Calu3 (cell line): ENCODE results near the gene C1QTNF5. TPM values are rescaled to one million over a fixed set of nuclear protein-coding genes. Genes with fewer than 3 reads are reported as not detected.

Source experiments
- BruUV-seq: library from RNA; stranded (reverse); fragments of 400-500 nt; replicated peaks from 2 replicates; lab custom pipeline; 2021; lab: Mats Ljungman, UMichigan
- CTCF ChIA-PET: fragments of 300-600 bp; sonication (Branson Sonifier 250); formaldehyde crosslinking; loops from one replicate; lab custom pipeline; 2022; ENCODE audit warnings: antibody characterized with exemption; lab: Charles Lee
- DNase-seq: peaks from one replicate; pipeline ENCODE4 v3.0.0; 2022
- H3K27ac Mint-ChIP-seq: one replicate; pipeline ENCODE4 v1.8.0; 2022; ENCODE audit warnings: mixed read lengths; ENCODE audit not compliant: unreplicated experiment
- H3K27me3 Mint-ChIP-seq: one replicate; pipeline ENCODE4 v1.8.0; 2022; ENCODE audit warnings: mixed read lengths; ENCODE audit not compliant: unreplicated experiment
- H3K36me3 Mint-ChIP-seq: one replicate; pipeline ENCODE4 v1.8.0; 2022; ENCODE audit warnings: mild to moderate bottlenecking, moderate library complexity, mixed read lengths; ENCODE audit not compliant: insufficient read depth, unreplicated experiment
- H3K4me1 Mint-ChIP-seq: one replicate; pipeline ENCODE4 v1.8.0; 2022; ENCODE audit warnings: mild to moderate bottlenecking, low read depth, mixed read lengths; ENCODE audit not compliant: unreplicated experiment
- H3K4me3 Mint-ChIP-seq: one replicate; pipeline ENCODE4 v1.8.0; 2022; ENCODE audit warnings: mild to moderate bottlenecking, low read depth, moderate library complexity, mixed read lengths; ENCODE audit not compliant: unreplicated experiment
- H3K9me3 Mint-ChIP-seq: one replicate; pipeline ENCODE4 v1.8.0; 2022; ENCODE audit warnings: low read depth, mixed read lengths; ENCODE audit not compliant: unreplicated experiment
- intact Hi-C: fragments of 100-400 bp; cut with micrococcal nuclease; formaldehyde crosslinking; loops from one replicate; pipeline ENCODE4 v1.10.0; 2022; ENCODE audit not compliant: unreplicated experiment
- total RNA-seq: library from RNA; stranded (reverse); gene quantifications from 2 replicates; pipeline ENCODE4 v1.2.3, GENCODE V29; 2022
- TF ChIP-seq, protein P1 (sequence below): fragments of 200-600 bp; IDR thresholded peaks from one replicate; pipeline ENCODE4 v1.8.0; 2022; ENCODE audit warnings: antibody characterized with exemption; ENCODE audit not compliant: unreplicated experiment

The C1QTNF5 gene
- total RNA-seq, 1 experiment from 2014 or later: not detected

DNA sequence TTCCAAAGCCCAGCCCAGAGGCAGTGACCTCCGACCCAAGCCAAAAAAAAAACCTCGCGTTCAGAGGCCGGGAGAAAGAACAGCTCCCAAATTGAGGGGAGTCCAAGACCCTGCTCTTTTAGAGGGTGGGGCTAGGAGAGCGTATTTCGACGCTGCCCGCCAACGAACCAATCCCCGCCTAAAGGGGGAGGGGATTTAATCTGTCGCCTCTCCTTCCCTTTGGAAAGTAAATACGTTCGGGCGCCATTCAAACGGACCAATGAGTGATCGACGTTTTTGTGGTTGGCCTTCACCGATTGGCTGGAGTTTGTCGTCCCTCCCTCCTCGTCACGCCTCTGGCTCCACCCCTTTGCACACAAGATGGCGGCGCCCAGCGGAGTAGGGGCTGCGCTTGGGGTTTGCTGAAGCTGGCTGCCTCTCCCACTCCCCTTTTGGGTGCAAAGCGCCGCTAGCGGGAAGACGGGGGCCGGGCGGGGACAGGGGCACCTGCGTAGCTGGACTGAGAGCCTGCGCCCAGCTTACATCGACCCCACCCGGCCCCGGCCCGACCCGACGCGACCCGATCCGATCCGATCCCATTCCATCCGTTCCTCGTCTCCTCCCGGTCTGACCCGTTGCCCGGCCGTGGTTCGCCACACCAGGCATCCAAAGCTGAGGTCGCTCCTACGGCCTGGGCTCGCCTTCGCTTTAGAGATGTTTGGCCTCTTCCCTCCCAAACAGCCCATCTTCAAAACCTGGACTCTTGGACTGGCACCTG, 6.3 kb downstream of the C1QTNF5 start, which contains the start of gene RNF26:
RNF26 (plus strand) TSS at position 354 of the 757 bp plus-strand sequence. CDS start 596 bp downstream, outside the sequence.
- Mint-ChIP-seq H3K4me3 (peak within 1 kb of the TSS; percentile 77), H3K36me3 (peaks cover 42% of the 10 kb centered on the region), H3K27ac (peak within 1 kb of the TSS; percentile 83), H3K9me3 (no peaks in the 10 kb centered on the region), H3K4me1 (no peaks in the 10 kb centered on the region), H3K27me3 (peaks cover 21% of the 10 kb centered on the region)
- BruUV-seq: no TSS peak
- CTCF ChIA-PET: interaction anchor here (0.6 kb wide), 1 partner anchor 193 kb away, joined by 3 read pairs; no protein-coding TSS in a partner anchor
- intact Hi-C loops: no loop called here
- peak; percentile 86 for DNase-seq
- TF ChIP-seq, protein P1, sequence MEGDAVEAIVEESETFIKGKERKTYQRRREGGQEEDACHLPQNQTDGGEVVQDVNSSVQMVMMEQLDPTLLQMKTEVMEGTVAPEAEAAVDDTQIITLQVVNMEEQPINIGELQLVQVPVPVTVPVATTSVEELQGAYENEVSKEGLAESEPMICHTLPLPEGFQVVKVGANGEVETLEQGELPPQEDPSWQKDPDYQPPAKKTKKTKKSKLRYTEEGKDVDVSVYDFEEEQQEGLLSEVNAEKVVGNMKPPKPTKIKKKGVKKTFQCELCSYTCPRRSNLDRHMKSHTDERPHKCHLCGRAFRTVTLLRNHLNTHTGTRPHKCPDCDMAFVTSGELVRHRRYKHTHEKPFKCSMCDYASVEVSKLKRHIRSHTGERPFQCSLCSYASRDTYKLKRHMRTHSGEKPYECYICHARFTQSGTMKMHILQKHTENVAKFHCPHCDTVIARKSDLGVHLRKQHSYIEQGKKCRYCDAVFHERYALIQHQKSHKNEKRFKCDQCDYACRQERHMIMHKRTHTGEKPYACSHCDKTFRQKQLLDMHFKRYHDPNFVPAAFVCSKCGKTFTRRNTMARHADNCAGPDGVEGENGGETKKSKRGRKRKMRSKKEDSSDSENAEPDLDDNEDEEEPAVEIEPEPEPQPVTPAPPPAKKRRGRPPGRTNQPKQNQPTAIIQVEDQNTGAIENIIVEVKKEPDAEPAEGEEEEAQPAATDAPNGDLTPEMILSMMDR: no peak

DNA sequence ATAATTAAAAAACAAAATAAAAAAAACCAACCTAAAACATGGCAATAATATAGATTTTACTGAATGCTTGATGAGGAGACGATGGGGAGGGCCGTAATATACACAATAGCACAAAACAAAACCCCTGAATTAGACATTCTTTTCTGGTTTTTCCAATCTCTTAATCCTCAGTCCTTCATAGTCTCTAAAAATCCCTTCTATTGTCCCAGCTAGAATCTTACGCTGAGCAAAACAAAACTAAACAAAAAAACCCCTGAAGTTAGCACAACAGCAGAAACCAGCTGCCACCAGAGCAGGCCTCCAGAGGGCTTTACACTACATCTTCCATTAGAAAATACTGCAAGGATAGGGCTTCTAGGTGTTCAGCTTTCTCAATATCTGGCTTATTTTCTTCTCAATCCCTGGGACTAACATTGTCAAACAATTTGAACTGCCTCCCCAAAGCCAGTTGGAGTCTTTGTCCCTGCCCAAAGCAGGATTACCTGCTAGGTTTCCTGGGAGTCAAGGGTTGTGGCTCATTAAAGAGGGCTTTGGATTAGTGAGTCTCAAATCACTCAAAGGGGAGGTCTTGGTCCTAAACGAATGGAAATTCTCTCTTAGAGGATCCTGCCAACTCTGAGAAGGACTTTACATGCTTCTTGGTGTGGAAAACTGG, 8.4 kb downstream of the C1QTNF5 start:
- H3K36me3 Mint-ChIP-seq: peaks cover 36% of the 10 kb centered on the region
- no peak overlapping the region for H3K4me3 Mint-ChIP-seq
- peaks cover 24% of the 10 kb centered on the region for H3K27me3 Mint-ChIP-seq
- peak overlapping the region; percentile 4 for H3K27ac Mint-ChIP-seq
- H3K4me1 Mint-ChIP-seq: no peaks in the 10 kb centered on the region
- H3K9me3 Mint-ChIP-seq: no peaks in the 10 kb centered on the region
- no peak for DNase-seq
- intact Hi-C loops: no loop called here
- CTCF ChIA-PET: interaction anchor here (0.6 kb wide), 1 partner anchor 247 kb away, joined by 5 read pairs; no protein-coding TSS in a partner anchor
- TF ChIP-seq, protein P1: no peak
- no TSS peak for BruUV-seq

DNA sequence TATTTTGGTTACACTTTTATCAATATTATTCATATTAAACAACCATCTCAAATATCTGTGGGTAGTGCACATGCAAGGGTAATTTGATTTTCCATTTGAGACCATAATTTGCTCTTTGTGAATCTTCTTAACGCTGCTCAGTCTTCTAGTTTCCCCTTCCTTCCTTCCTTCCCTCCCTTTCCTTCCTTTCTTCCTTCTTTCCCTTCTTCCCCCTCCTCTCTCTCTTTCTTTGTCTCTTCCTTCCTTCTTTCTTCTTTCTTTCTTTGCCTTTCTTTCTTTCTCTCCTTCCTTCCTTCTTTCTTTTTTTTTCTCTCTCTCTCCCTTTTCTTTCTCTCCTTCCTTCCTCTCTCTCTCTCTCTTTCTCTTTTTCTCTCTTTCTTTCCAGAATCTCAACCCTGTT, 10.4 kb downstream of the C1QTNF5 start:
- CTCF ChIA-PET: no interaction called here
- TF ChIP-seq, protein P1: no peak
- intact Hi-C loops: no loop called here

DNA sequence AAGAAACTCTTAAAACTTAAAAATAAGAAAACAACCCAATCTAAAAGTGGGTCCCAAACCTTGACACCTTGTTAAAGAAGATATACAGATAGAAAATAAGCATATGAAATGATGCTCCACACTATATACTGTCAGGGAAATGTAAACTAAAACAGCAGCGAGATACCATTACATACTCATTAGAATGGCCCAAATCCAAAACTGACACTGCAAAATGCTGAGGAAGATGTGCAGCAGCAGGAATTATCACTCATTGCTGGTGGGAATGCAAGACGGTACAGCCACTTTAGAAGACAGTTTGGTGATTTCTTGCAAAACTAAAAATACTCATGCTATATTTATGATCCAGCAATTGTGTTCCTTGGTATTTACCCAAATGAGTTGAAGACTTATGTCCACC, 11.4 kb downstream of the C1QTNF5 start:
- no peak for DNase-seq
- intact Hi-C loops: no loop called here
- Mint-ChIP-seq H3K27me3 (peaks cover 24% of the 10 kb centered on the region), H3K36me3 (peaks cover 16% of the 10 kb centered on the region), H3K4me1 (no peaks in the 10 kb centered on the region), H3K9me3 (no peaks in the 10 kb centered on the region), H3K4me3 (no peak overlapping the region), H3K27ac (no peak overlapping the region)
- no TSS peak for BruUV-seq
- TF ChIP-seq, protein P1: no peak
- CTCF ChIA-PET: interaction anchor here (1.2 kb wide), 1 partner anchor 9 kb away, joined by 4 read pairs; no protein-coding TSS in a partner anchor

More for the DNA sequence above, 10.4 kb downstream of the C1QTNF5 start:
- no peaks in the 10 kb centered on the region for H3K9me3 Mint-ChIP-seq
- no peak overlapping the region for H3K27ac Mint-ChIP-seq
- BruUV-seq: no TSS peak
- H3K4me1 Mint-ChIP-seq: no peaks in the 10 kb centered on the region
- DNase-seq: no peak
- peaks cover 24% of the 10 kb centered on the region for H3K27me3 Mint-ChIP-seq
- H3K36me3 Mint-ChIP-seq: peaks cover 26% of the 10 kb centered on the region
- no peak overlapping the region for H3K4me3 Mint-ChIP-seq
